ENCODE data around the gene L3MBTL4.

DNA sequence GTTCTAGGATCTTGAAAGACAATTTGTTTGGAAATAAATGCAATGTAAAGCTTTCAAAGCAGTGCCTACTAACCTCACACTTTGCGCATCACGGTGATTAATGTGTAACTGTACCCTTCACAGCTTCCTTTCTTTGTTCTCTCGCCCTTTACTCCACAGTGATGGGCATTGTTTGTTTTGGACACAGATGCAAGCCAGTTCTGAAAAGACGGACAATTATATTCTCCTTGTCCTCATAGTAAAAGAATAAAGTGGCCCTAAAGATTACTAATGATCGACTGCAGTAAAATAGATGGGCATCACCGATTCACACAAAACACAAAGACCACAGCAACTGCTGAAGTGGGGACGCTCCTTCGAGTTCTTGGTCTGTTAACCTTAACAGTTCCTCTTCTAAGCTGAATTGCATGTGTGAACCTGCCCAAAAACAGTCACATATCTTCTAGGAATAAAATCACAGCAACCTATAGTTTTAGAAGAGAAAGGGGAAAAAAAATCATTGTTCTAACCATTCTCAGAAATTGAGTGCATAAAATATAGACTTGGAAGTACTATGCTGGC lies 7.7 kb downstream of the L3MBTL4 start:
- TF ChIP-seq SMAD1 (IDR thresholded peaks at IDR 0.05; ENCODE audit: low read depth, partially characterized antibody) (no peak), CHD1 (IDR thresholded peaks at IDR 0.05; ENCODE audit: low read depth, low read length) (no peak), FOXM1 (IDR thresholded peaks at IDR 0.05; ENCODE audit: low read depth, low read length) (no peak), ESRRA (IDR thresholded peaks at IDR 0.05; ENCODE audit: low read length) (no peak)
